HL-60 (cell line): Measurements from ENCODE around the gene NR2C2AP.

Experiments used
- DNase-seq, 2 experiments: peaks; one replicate each; pipeline ENCODE4 v3.0.0-alpha.2; 2010 to 2020; ENCODE audit warnings: low read depth in 1 of 2, low spot score in 1 of 2
- H3K27ac ChIP-seq: fragments of 250-450 bp; sonication (Bioruptor Pico); replicated peaks from 2 replicates; pipeline ENCODE4 v1.5.1; 2020; ENCODE audit warnings: mild to moderate bottlenecking, moderate library complexity
- H3K27me3 ChIP-seq: fragments of 250-450 bp; sonication (Bioruptor Pico); 2 replicates; pipeline ENCODE4 v1.5.1; 2021; ENCODE audit warnings: mild to moderate bottlenecking, moderate library complexity; ENCODE audit not compliant: insufficient read depth, poor library complexity, severe bottlenecking
- H3K4me3 ChIP-seq: replicated peaks from 2 replicates; pipeline ENCODE4 v1.5.1; 2011; ENCODE audit warnings: mild to moderate bottlenecking, control low read depth, low read length; ENCODE audit not compliant: insufficient read depth
- GABPA ChIP-seq: IDR thresholded peaks from 2 replicates; pipeline ENCODE4 v1.6.1; 2012; ENCODE audit warnings: low read depth
- POLR2AphosphoS5 ChIP-seq: IDR thresholded peaks from 2 replicates; pipeline ENCODE4 v1.6.1; 2012; ENCODE audit warnings: low read depth
- SPI1 ChIP-seq: IDR thresholded peaks from 2 replicates; pipeline ENCODE4 v1.6.1; 2012; ENCODE audit warnings: low read depth, mild to moderate bottlenecking, borderline replicate concordance
- TF ChIP-seq, protein P1 (sequence below): IDR thresholded peaks from one replicate; pipeline ENCODE4 v1.5.1; 2011; ENCODE audit warnings: low read length, control low read depth, inconsistent platforms; ENCODE audit not compliant: insufficient read depth
- TF ChIP-seq, protein P2 (sequence below): IDR thresholded peaks from 2 replicates; pipeline ENCODE4 v1.6.1; 2012; ENCODE audit warnings: low read depth; ENCODE audit not compliant: insufficient replicate concordance

The NR2C2AP gene

DNA sequence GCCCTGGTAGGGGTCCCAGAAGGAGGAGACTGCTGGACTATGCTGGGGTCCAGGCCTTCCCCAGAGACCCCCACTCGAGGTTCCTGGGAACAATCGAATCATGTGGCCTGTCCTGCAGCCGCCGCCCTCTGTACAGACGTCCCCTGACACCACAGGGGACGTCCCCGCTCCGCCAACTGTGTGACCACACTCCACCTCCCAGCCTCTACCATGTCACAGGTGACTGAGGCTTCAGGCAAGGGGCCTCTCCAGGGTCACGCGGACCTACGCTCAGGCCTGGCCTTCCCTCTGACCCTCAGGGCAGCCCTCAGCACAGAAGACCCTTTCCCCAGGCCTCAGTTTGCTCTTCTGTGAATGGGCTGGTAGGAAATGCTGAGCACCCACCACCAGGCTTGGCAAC lies 51.8 kb downstream of the NR2C2AP start:
- no peak for DNase-seq
- Histone ChIP-seq H3K27me3 (no peaks in the 10 kb centered on the region), H3K27ac (no peak overlapping the region), H3K4me3 (no peak overlapping the region)
- TF ChIP-seq, protein P1, sequence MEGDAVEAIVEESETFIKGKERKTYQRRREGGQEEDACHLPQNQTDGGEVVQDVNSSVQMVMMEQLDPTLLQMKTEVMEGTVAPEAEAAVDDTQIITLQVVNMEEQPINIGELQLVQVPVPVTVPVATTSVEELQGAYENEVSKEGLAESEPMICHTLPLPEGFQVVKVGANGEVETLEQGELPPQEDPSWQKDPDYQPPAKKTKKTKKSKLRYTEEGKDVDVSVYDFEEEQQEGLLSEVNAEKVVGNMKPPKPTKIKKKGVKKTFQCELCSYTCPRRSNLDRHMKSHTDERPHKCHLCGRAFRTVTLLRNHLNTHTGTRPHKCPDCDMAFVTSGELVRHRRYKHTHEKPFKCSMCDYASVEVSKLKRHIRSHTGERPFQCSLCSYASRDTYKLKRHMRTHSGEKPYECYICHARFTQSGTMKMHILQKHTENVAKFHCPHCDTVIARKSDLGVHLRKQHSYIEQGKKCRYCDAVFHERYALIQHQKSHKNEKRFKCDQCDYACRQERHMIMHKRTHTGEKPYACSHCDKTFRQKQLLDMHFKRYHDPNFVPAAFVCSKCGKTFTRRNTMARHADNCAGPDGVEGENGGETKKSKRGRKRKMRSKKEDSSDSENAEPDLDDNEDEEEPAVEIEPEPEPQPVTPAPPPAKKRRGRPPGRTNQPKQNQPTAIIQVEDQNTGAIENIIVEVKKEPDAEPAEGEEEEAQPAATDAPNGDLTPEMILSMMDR: no peak
- TF ChIP-seq POLR2AphosphoS5 (no peak), GABPA (no peak), SPI1 (no peak)
- TF ChIP-seq, protein P2, sequence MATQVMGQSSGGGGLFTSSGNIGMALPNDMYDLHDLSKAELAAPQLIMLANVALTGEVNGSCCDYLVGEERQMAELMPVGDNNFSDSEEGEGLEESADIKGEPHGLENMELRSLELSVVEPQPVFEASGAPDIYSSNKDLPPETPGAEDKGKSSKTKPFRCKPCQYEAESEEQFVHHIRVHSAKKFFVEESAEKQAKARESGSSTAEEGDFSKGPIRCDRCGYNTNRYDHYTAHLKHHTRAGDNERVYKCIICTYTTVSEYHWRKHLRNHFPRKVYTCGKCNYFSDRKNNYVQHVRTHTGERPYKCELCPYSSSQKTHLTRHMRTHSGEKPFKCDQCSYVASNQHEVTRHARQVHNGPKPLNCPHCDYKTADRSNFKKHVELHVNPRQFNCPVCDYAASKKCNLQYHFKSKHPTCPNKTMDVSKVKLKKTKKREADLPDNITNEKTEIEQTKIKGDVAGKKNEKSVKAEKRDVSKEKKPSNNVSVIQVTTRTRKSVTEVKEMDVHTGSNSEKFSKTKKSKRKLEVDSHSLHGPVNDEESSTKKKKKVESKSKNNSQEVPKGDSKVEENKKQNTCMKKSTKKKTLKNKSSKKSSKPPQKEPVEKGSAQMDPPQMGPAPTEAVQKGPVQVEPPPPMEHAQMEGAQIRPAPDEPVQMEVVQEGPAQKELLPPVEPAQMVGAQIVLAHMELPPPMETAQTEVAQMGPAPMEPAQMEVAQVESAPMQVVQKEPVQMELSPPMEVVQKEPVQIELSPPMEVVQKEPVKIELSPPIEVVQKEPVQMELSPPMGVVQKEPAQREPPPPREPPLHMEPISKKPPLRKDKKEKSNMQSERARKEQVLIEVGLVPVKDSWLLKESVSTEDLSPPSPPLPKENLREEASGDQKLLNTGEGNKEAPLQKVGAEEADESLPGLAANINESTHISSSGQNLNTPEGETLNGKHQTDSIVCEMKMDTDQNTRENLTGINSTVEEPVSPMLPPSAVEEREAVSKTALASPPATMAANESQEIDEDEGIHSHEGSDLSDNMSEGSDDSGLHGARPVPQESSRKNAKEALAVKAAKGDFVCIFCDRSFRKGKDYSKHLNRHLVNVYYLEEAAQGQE: no peak
